MM.1S (cell line): Measurements from ENCODE around the gene SCYGR5.

ENCODE experiments used
- CTCF ChIP-seq: fragments of 300-600 bp; sonication (generic); IDR thresholded peaks from 2 replicates; pipeline ENCODE4 v1.5.1; 2016; ENCODE audit warnings: antibody characterized with exemption, low read length, mixed read lengths
- EZH2 ChIP-seq: fragments of 300-600 bp; sonication (generic); optimal IDR thresholded peaks from 2 replicates; pipeline ENCODE3; 2017; ENCODE audit warnings: low read depth, mild to moderate bottlenecking, antibody characterized with exemption, low read length, mixed read lengths
- EZH2phosphoT487 ChIP-seq: fragments of 300-600 bp; sonication (generic); IDR thresholded peaks from 2 replicates; pipeline ENCODE4 v1.6.1; 2018; ENCODE audit warnings: antibody characterized with exemption, low read length

GRCh38 chr2:227713291-227713690 is 46.7 kb downstream of the SCYGR5 start:
- TF ChIP-seq CTCF (no peak), EZH2phosphoT487 (no peak), EZH2 (no peak)
